Retinal pigment epithelial cell (primary cell): Measurements from ENCODE around the gene DUSP2.

Experiments
- DNase-seq: peaks from one replicate; pipeline ENCODE4 v3.0.0-alpha.2; 2010; ENCODE audit warnings: low read depth
- H3K4me3 ChIP-seq: 2 replicates; pipeline ENCODE4 v1.5.1; 2011; ENCODE audit warnings: mild to moderate bottlenecking, low read length, control low read depth, moderate library complexity
- CTCF ChIP-seq: conservative IDR thresholded peaks from 2 replicates; pipeline ENCODE4 v1.5.1; 2011; ENCODE audit warnings: low read depth, low read length, control low read depth, inconsistent platforms

Gene DUSP2

GRCh38 chr2:96106991-96107707 is 38.1 kb downstream of the DUSP2 start:
- no peak for TF ChIP-seq CTCF
- no peak overlapping the region for H3K4me3 ChIP-seq
- no peak for DNase-seq

- DNase-seq: no peak
- no peak for TF ChIP-seq CTCF
- H3K4me3 ChIP-seq: no peak overlapping the region
Observed at GRCh38 chr2:96105994-96106715, 39.1 kb downstream of the DUSP2 start.

GRCh38 chr2:96105152-96105915 is 39.9 kb downstream of the DUSP2 start:
- H3K4me3 ChIP-seq: no peak overlapping the region
- no peak for TF ChIP-seq CTCF
- DNase-seq: no peak

GRCh38 chr2:96104487-96104861 is 40.8 kb downstream of the DUSP2 start:
- no peak overlapping the region for H3K4me3 ChIP-seq
- no peak for TF ChIP-seq CTCF
- DNase-seq: no peak

GRCh38 chr2:96103761-96104486 is 41.3 kb downstream of the DUSP2 start:
- TF ChIP-seq CTCF: no peak
- no peak for DNase-seq
- H3K4me3 ChIP-seq: no peak overlapping the region

- no peak for TF ChIP-seq CTCF
- no peak overlapping the region for H3K4me3 ChIP-seq
- no peak for DNase-seq
Observed at GRCh38 chr2:96103187-96103601, 42.0 kb downstream of the DUSP2 start.
